Thoracic aorta (tissue), 2 donors: ENCODE results near the gene GAPDHS. TPM values are rescaled to one million over a fixed set of nuclear protein-coding genes. Genes with fewer than 3 reads are reported as not detected.

ENCODE experiments used
- ATAC-seq: fragments of 150-250 bp; one replicate; pipeline ENCODE4 v1.8.0; 2017; ENCODE audit warnings: low read depth; ENCODE audit not compliant: insufficient number of reproducible peaks, low FRiP score
- DNase-seq: peaks from one replicate; pipeline ENCODE4 v3.0.0-alpha.2; 2020; ENCODE audit warnings: low spot score
- H3K27ac ChIP-seq, 2 donors: fragments of 200-600 bp; sonication (generic); 1 replicate in 1 of 2; 2 replicates in 1 of 2; pipeline ENCODE4 v1.5.1; 2016; ENCODE audit warnings: mild to moderate bottlenecking in 2 of 2, moderate library complexity in 2 of 2
- H3K27me3 ChIP-seq: fragments of 200-600 bp; sonication (generic); replicated peaks from 2 replicates; pipeline ENCODE4 v1.6.0; 2016; ENCODE audit warnings: mild to moderate bottlenecking; ENCODE audit not compliant: insufficient read depth
- H3K36me3 ChIP-seq: fragments of 200-600 bp; sonication (generic); one replicate; pipeline ENCODE4 v1.5.1; 2016
- H3K4me1 ChIP-seq, 2 donors: fragments of 200-600 bp; sonication (generic); 1 replicate in 1 of 2; 2 replicates in 1 of 2; pipeline versions ENCODE4 v1.5.1 to v1.6.0; 2016; ENCODE audit warnings: low read depth in 2 of 2, mild to moderate bottlenecking in 1 of 2; ENCODE audit not compliant: control insufficient read depth in 1 of 2
- H3K4me3 ChIP-seq: fragments of 200-600 bp; sonication (generic); 2 replicates; pipeline ENCODE4 v1.5.1; 2016; ENCODE audit warnings: mild to moderate bottlenecking
- H3K9me3 ChIP-seq: fragments of 200-600 bp; sonication (generic); 2 replicates; pipeline ENCODE4 v1.5.1; 2016
- CTCF ChIP-seq: fragments of 200-600 bp; sonication (generic); IDR thresholded peaks from one replicate; pipeline ENCODE4 v1.5.1; 2019; ENCODE audit warnings: antibody characterized with exemption
- total RNA-seq, 2 donors: library from RNA; depleted of rRNA; stranded (reverse); fragments of >200 nt; gene quantifications; one replicate each; pipeline versions ENCODE4 v1.1.0 to v1.2.3, GENCODE V29; 2016

Gene GAPDHS
- total RNA-seq = not detected

- DNase-seq (no peak), ATAC-seq (no peak)
- Histone ChIP-seq H3K9me3 (no peaks in the 10 kb centered on the region), H3K4me3 (no peak within 1 kb of the TSS), H3K27me3 (no peaks in the 10 kb centered on the region), H3K4me1 (peaks cover 0 to 4% of the 10 kb centered on the region in 2 donors), H3K36me3 (no peaks in the 10 kb centered on the region), H3K27ac (no peak within 1 kb of the TSS)
- TF ChIP-seq CTCF = no peak
Observed at GRCh38 chr19:35533201-35533821, at the start of gene GAPDHS. GAPDHS (plus strand) TSS chr19:35533456; CDS start chr19:35533528, 72 bp downstream.

- H3K9me3 ChIP-seq = no peaks in the 10 kb centered on the region
- no peaks in the 10 kb centered on the region for H3K27me3 ChIP-seq
- no peak for TF ChIP-seq CTCF
- no peak overlapping the region for H3K27ac ChIP-seq
- no peak overlapping the region for H3K4me3 ChIP-seq
- no peak for ATAC-seq
- no peak for DNase-seq
- H3K4me1 ChIP-seq = no peaks in the 10 kb centered on the region
- H3K36me3 ChIP-seq = no peaks in the 10 kb centered on the region
Observed at GRCh38 chr19:35484252-35485036, 48.8 kb upstream of the GAPDHS start.

- ATAC-seq = no peak
- no peaks in the 10 kb centered on the region for H3K36me3 ChIP-seq
- H3K9me3 ChIP-seq = no peaks in the 10 kb centered on the region
Observed at GRCh38 chr19:35486268-35486708, 47.0 kb upstream of the GAPDHS start.

GRCh38 chr19:35487656-35488182 is 45.5 kb upstream of the GAPDHS start:
- DNase-seq = no peak
- H3K4me3 ChIP-seq = no peak overlapping the region
- ATAC-seq = no peak
- no peaks in the 10 kb centered on the region for H3K36me3 ChIP-seq
- H3K27ac ChIP-seq = no peak overlapping the region
- no peaks in the 10 kb centered on the region for H3K4me1 ChIP-seq
- H3K9me3 ChIP-seq = no peaks in the 10 kb centered on the region
- TF ChIP-seq CTCF = no peak
- H3K27me3 ChIP-seq = no peaks in the 10 kb centered on the region

More at GRCh38 chr19:35486268-35486708, 47.0 kb upstream of the GAPDHS start:
- no peaks in the 10 kb centered on the region for H3K27me3 ChIP-seq
- no peak overlapping the region for H3K27ac ChIP-seq
- H3K4me3 ChIP-seq = no peak overlapping the region
- DNase-seq = no peak
- H3K4me1 ChIP-seq = no peaks in the 10 kb centered on the region
- TF ChIP-seq CTCF = no peak

- ATAC-seq (no peak), DNase-seq (no peak)
- H3K4me1 ChIP-seq = no peaks in the 10 kb centered on the region
- H3K4me3 ChIP-seq = no peak overlapping the region
- no peak overlapping the region for H3K27ac ChIP-seq
- H3K36me3 ChIP-seq = no peaks in the 10 kb centered on the region
- H3K27me3 ChIP-seq = no peaks in the 10 kb centered on the region
- H3K9me3 ChIP-seq = no peaks in the 10 kb centered on the region
- TF ChIP-seq CTCF = no peak
Observed at GRCh38 chr19:35488677-35489076, 44.6 kb upstream of the GAPDHS start.
